Measurements from ENCODE around the gene ZBTB6. TPM values are rescaled to one million over a fixed set of nuclear protein-coding genes. Genes with fewer than 3 reads are reported as not detected.
"Not testable (repeated sequence)": the region's sequence is repeated elsewhere in the genome, so short reads cannot be mapped to it uniquely, and the experiment has no call there.

ZBTB6 gene
- total RNA-seq, 4 donors from 2014 or later = 5.2 to 10.1 (median 8.7) TPM

DNA sequence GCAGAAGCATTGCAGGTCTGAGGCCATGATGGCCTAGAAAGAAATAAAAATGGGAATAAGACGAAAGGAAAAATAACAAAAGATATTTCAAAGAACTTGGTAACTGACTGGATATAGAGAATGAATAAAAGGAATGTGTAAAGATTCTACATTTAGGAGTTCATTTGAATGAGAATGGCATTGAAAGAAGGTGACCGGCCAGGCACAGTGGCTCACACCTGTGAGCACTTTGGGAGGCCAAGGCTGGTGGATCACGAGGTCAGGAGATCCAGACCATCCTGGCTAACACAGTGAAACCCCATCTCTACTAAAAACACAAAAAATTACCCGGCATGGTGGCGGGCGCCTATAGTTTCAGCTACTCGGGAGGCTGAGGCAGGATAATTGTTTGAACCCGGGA, 9.6 kb upstream of the ZBTB6 start:
- intact Hi-C loops (cut with DNase I; ENCODE audit: low total_unique reads) = no loop called here
- 86 to 91% methylated on average over 4 to 8 of the region's 8 CpGs for WGBS, 2 donors (ENCODE audit: low coverage in 1 of 2)
- Histone ChIP-seq H3K4me3 (no peak overlapping the region), H3K4me1 (no peaks in the 10 kb centered on the region), H3K36me3 (peaks cover 0 to 5% (median 0%) of the 10 kb centered on the region in 4 donors), H3K27me3 (no peaks in the 10 kb centered on the region), H3K9me3 (no peaks in the 10 kb centered on the region), H3K27ac (no peak overlapping the region)
- no peak for DNase-seq
- in situ Hi-C loops (cut with MboI; ENCODE audit: low pct_ligation_motif_present in 1 of 4, low pct_unique_long_range_greater_than_20kb in 1 of 4, low sequenced_read_pairs in 3 of 4) = no loop called here
- TF ChIP-seq EP300 (IDR thresholded peaks at IDR 0.05; ENCODE audit: low read depth) = no peak

GRCh38 chr9:122918310-122918709, 5.2 kb upstream of the ZBTB6 start:
- H3K4me3 ChIP-seq = no peak overlapping the region
- H3K27ac ChIP-seq = no peak overlapping the region
- peaks cover 0 to 5% (median 0%) of the 10 kb centered on the region in 4 donors for H3K36me3 ChIP-seq
- in situ Hi-C loops (cut with MboI; ENCODE audit: low pct_ligation_motif_present in 1 of 4, low pct_unique_long_range_greater_than_20kb in 1 of 4, low sequenced_read_pairs in 3 of 4) (no loop called here), intact Hi-C loops (cut with DNase I; ENCODE audit: low total_unique reads) (loop anchor here (5.0 kb wide), 1 partner anchor 1394 kb away; no protein-coding TSS in a partner anchor)
- DNase-seq = no peak
- peaks cover 0 to 4% (median 2%) of the 10 kb centered on the region in 4 donors for H3K4me1 ChIP-seq
- WGBS, 2 donors (ENCODE audit: low coverage in 1 of 2) = 89 to 100% methylated on average over 1 to 2 of the region's 2 CpGs
- no peaks in the 10 kb centered on the region for H3K27me3 ChIP-seq
- no peak for TF ChIP-seq CTCF (IDR thresholded peaks at IDR 0.05)
- no peak for TF ChIP-seq POLR2A (IDR thresholded peaks at IDR 0.05)
- H3K9me3 ChIP-seq = no peaks in the 10 kb centered on the region

DNA sequence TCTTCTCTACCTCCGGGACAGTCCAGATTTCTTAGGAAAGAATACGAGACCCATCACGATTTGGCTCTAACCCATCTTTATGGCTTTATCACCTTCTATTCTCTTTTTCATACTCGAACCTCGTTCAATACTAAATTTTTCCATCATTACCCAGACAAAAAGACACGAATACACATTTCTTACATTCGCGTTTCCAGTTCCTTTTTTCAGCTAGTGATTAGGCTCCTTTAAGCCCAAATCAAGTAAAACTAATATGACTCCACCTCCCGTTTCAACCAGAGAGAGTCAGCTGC, 506 bp downstream of the ZBTB6 start:
- 1 to 3% methylated on average over 7 to 9 of the region's 9 CpGs for WGBS, 2 donors (ENCODE audit: low coverage in 1 of 2)
- DNase-seq = no peak
- Histone ChIP-seq H3K27me3 (no peaks in the 10 kb centered on the region), H3K27ac (peak overlapping the region; percentile 84 to 94 (median 90)), H3K4me1 (peaks cover 5 to 16% (median 10%) of the 10 kb centered on the region in 4 donors), H3K9me3 (no peaks in the 10 kb centered on the region), H3K4me3 (peak overlapping the region; percentile 68 to 95 (median 82)), H3K36me3 (peaks cover 0 to 26% (median 9%) of the 10 kb centered on the region in 4 donors)
- in situ Hi-C loops (cut with MboI; ENCODE audit: low pct_ligation_motif_present in 1 of 4, low pct_unique_long_range_greater_than_20kb in 1 of 4, low sequenced_read_pairs in 3 of 4) = no loop called here
- intact Hi-C loops (cut with DNase I; ENCODE audit: low total_unique reads) = no loop called here
- TF ChIP-seq EP300 (IDR thresholded peaks at IDR 0.05; ENCODE audit: low read depth) (no peak), POLR2A (IDR thresholded peaks at IDR 0.05) (no peak), CTCF (IDR thresholded peaks at IDR 0.05) (no peak), POLR2AphosphoS5 (IDR thresholded peaks at IDR 0.05) (no peak)

DNA sequence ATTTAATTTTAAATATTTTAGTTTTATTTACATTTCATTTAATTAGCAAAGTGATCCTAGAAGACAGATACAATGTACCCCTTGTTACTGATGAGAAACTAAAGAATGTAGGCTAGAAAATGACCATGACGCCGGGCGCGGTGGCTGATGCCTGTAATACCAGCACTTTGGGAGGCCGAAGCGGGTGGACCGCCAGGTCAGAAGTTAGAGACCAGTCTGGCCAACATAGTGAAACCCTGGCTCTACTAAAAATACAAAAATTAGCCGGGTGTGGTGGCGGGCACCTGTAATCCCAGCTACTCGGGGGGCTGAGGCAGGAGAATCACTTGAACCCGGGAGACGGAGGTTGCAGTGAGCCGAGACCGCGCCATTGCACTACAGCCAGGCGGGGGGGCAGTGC, 7.0 kb downstream of the ZBTB6 start:
- WGBS, 2 donors (ENCODE audit: low coverage in 1 of 2) = 93 to 95% methylated on average over 3 to 16 of the region's 16 CpGs
- DNase-seq; H3K4me3 ChIP-seq; in situ Hi-C loops (cut with MboI; ENCODE audit: low pct_ligation_motif_present in 1 of 4, low pct_unique_long_range_greater_than_20kb in 1 of 4, low sequenced_read_pairs in 3 of 4); H3K27me3 ChIP-seq; H3K9me3 ChIP-seq; intact Hi-C loops (cut with DNase I; ENCODE audit: low total_unique reads): not testable (repeated sequence)
- Histone ChIP-seq H3K36me3 (peaks cover 0 to 20% (median 6%) of the 10 kb centered on the region in 4 donors), H3K4me1 (peaks cover 10 to 35% (median 21%) of the 10 kb centered on the region in 4 donors), H3K27ac (peak overlapping the region in 1 of 4 donors; percentile 96)

DNA sequence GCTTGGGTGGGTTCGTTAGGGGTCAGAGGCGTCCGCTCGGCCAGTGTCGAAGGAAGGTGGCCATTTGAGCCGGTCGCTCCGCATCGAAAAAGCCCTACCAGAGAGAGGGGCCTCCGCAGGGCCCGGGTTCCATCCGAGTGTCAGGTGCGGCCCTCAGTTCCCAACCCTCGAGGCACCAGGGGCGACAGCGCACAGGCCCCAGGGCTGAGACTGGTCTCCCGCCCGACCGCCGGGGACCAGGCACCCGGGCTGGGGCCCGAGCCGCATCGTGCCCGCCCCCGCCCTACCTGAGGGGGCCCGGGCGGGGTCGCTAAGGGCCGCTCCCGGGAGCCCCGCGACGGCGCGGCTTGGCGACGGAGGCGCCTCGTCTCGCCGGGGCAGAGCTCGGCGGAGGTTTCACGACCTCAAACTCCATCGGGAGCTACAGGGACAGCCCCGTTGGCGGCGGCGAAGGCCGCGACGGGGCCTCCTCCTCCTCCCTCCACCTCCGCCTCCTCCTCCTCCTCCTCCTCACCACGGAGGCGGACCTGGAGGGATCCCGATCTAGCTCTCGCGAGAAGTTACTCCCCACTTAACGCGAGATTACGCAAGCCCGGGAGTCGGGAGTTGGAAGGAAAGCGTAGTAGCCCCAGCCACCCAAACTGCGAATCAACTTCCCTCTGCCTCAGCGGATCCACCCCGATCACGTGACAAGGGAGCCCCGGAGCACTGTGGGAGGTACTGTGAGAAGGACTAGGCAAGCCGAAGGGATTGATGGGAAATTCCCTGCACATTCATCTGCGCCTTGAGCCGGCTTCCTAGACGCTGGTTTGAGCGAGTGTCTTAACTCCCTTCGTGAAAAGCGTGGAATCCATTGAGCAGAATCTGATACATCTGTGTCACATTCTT, 8.1 kb downstream of the ZBTB6 start, which contains the start of gene RC3H2:
TSS of gene RC3H2 (minus strand) at position 537 of the 888 bp plus-strand sequence. CDS start 7,850 bp downstream, outside the sequence.
- Histone ChIP-seq H3K36me3 (peaks cover 0 to 9% (median 2%) of the 10 kb centered on the region in 4 donors), H3K27me3 (no peaks in the 10 kb centered on the region), H3K4me1 (peaks cover 10 to 46% (median 25%) of the 10 kb centered on the region in 4 donors), H3K4me3 (peak within 1 kb of the TSS; percentile 78 to 98 (median 90)), H3K9me3 (no peaks in the 10 kb centered on the region), H3K27ac (peak within 1 kb of the TSS; percentile 96 to 99 (median 96))
- intact Hi-C loops (cut with DNase I; ENCODE audit: low total_unique reads) = no loop called here
- WGBS, 2 donors (ENCODE audit: low coverage in 1 of 2) = 0% methylated on average over 2 to 45 of the region's 77 CpGs
- DNase-seq = peak; percentile 98
- no peak for TF ChIP-seq EP300 (IDR thresholded peaks at IDR 0.05; ENCODE audit: low read depth)
- peak in 1 of 5 experiments; percentile 7 for TF ChIP-seq CTCF (IDR thresholded peaks at IDR 0.05)
- TF ChIP-seq POLR2A (IDR thresholded peaks at IDR 0.05) = peak; percentile 95
- peak; percentile 96 to 98 (median 97) for TF ChIP-seq POLR2AphosphoS5 (IDR thresholded peaks at IDR 0.05)
- in situ Hi-C loops (cut with MboI; ENCODE audit: low pct_ligation_motif_present in 1 of 4, low pct_unique_long_range_greater_than_20kb in 1 of 4, low sequenced_read_pairs in 3 of 4) = no loop called here
